Eye (tissue), 1 donor: ENCODE data around the gene BCAT1.
"Not testable (repeated sequence)": the region's sequence is repeated elsewhere in the genome, so short reads cannot be mapped to it uniquely, and the experiment has no call there.

Experiments used
- DNase-seq: peaks from one replicate; pipeline ENCODE4 v3.0.0-alpha.2; 2015

The BCAT1 gene

DNA sequence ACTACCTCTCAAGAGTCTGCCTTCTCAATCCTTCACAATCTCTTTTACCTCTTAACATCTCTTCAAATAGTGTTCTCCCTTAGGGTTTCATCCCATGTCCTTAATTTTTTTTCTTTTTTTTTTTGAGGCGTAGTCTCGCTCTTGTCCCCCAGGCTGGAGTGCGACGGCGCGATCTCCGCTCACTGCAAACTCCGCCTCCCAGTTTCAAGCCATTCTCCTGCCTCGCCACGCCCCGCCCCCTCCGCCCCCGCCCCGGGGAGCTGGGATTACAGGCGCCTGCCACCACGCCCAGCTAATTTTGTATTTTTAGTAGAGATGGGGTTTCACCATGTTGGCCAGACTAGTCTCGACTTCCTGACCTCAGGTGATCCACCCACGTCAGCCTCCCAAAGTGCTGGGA lies 7.0 kb upstream of the BCAT1 start:
- no peak for DNase-seq

DNA sequence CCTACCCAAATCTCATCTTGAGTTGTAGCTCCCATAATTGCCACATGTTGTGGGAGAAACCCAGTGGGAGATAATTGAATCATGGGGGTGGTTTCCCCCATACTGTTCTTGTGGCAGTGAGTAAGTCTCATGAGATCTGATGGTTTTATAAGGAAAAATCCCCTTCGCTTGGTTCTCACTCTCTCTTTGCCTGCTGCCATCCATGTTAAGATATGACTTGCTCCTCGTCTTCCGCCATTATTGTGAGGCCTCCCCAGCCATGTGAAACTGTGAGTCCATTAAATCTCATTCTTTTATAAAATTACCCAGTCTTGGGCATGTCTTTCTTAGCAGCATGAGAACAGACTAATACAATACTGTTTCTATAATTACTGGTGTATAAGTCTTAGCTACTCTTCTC lies 6.5 kb upstream of the BCAT1 start:
- no peak for DNase-seq

DNA sequence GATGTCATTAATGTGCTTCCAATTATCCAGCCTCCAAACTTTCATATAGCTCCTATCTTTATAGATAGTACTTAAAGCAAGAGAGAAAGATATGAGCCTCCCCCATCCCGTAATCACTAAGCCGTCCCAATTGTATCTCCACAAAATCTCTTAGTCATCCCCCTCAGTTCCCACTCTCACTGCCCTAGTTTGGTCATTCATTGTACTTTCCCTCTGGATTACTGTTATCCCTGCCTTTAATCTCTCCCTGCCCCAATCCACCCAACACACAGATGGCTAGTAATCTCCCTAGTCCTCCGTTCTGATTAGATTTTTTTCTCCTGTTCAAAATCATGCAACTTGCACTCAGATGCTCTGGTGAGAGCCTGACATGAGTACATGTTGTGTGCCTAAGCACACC lies 5.4 kb upstream of the BCAT1 start:
- no peak for DNase-seq

DNA sequence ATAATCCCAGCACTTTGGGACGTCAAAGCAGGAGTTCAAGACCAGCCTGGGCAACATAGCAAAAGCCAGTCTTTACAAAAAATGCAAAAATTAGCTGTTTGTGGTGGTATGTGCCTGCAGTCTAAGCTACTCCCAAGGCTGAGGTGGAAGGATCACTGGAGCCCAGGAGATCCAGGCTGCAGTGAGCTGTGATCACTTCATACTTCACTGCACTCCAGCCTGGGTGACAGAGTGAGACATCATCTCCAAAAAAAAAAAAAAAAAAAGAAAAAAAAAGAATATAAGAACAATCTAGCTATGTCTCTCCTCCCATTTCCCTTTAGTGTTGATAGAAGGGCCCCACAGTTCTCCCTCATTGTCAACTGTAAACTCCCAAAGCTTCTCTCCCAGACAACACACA lies 3.5 kb upstream of the BCAT1 start:
- DNase-seq: no peak

DNA sequence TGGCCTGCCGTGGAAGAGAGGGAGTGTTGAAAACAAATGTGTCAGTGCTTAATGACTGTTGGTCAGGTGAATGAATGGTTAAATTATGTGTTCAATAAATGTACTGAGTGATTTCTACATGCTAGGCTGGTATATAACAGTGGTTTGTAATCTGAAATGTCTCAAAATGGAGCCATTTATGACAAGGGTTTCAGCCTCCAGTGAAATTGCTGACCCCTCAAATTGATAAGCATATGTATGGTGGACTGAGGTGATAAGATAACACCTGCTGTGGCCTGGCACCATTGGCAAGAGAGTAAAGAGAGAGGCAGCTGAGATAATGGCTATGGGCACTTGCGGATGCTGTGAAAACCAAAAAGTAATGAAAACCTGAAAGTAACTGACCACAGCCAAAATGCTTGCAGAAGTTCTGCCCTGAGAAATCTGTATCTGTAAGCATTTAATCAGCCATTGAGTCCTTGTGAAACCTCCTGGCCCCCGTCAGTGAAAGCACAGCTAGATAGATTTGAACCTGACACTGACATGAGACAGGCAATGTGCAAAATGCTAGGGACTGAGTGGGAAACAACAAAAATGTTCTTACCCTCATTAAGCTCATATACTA lies 1.4 kb upstream of the BCAT1 start:
- DNase-seq: no peak

DNA sequence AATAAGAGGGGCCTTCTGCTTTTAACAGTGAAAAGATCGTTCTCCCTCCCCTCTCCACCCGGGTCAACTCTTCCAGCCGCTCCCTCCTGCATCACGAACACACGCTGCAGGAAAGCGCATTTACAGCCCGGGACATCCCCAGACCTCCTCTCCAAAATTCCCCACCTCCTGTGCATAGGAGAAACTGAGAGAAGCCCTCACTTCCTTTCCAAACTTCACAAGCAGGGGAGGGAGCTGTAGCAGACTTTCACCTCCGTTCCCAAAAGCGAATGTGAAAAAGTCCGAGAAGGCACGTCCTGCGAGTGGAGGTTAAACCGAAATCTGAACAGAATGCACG lies 513 bp downstream of the BCAT1 start:
- DNase-seq: peak; percentile 84

DNA sequence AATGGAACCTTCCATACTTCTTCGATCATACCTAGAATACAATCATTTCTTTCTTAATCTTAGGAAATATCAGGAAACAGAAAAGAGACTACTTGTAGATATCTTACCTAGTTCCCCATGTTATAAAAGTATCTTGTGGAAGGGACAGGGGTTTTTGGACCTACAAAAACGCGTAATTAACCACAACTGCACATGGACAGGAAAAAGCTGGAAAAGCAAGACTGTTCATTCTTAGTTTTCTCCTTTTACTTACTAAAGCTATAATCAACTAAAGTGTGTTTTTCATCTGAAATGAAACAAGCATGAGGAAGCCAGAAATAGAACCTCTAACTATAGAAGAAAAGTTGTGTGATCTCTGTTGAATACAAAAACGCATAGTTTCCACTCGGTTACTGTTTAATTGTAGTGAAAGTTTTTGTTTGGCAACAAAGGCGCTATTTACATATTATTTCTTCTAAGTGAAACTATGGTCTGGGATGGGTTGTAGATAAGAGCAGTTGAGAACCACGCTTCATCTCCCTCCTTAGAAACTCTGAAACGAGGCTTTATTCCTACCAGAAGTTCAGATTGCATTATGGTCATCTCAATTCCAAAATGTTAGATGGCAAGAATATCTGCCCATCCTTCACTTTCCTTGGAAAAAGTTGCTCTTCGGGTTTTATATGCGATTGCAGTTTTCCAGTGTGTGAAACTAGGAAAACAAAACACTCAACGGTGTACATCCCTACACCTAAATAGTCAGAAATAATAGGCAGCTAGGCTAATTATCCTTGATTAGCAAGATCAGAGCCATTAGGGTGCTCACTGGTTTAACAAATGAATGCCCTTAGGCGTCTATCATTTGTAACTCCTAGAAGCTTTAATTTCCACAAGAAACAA lies 1.1 kb downstream of the BCAT1 start:
- peak; percentile 74 for DNase-seq

DNA sequence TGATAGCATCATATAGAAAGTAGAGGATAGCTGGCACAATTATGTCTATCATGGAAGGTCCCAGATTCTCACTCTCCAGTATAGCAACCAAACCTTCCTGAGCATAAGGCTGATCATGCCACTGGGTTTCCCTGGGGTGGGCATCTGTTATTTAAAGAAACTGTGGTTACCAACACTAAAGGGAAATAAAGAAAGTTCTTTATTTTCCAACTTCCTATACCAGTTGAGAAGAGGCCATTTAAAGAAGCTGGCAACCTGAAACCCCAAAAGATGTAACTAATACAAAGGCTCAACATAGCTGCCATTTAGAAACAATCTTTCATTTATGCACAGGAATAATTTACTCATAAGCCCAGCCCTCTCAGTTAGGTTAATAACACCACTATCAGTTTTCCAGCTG lies 3.1 kb downstream of the BCAT1 start:
- DNase-seq: peak; percentile 9

DNA sequence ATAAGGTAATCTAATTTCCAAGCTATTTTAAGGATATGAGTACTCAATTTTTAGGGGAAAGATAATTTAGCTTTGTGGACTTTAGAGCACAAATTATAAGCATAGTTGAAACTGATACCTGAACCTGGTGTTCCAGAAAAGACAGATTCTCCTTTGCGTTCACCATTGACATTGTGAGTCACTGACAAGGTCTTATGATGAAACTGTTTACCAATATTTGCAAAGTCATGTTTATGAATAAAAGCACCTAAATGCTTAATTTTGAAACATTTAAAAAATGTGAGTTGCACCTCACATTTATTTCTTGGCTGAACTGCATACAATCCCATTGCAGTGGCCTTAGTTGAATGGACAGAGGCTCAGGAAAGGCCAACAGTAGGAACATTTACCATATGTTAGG lies 3.9 kb downstream of the BCAT1 start:
- no peak for DNase-seq

DNA sequence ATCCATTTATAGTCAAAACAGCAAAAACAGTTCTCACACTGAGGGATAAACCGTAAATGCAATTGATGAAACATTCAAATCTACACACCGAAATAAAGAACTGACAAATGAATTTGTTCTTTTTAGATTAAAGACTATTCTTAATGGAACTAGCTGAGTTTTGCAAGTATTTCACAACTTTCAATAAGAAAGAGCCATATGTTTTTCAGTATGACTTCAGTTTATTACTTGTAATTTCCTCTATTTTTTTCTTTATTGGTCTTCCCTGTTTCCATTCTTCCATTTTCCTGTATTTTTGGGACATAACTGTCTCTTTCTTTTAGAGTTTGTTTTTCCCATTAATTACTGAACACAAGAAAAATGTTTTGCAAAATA lies 4.3 kb downstream of the BCAT1 start:
- DNase-seq: no peak

DNA sequence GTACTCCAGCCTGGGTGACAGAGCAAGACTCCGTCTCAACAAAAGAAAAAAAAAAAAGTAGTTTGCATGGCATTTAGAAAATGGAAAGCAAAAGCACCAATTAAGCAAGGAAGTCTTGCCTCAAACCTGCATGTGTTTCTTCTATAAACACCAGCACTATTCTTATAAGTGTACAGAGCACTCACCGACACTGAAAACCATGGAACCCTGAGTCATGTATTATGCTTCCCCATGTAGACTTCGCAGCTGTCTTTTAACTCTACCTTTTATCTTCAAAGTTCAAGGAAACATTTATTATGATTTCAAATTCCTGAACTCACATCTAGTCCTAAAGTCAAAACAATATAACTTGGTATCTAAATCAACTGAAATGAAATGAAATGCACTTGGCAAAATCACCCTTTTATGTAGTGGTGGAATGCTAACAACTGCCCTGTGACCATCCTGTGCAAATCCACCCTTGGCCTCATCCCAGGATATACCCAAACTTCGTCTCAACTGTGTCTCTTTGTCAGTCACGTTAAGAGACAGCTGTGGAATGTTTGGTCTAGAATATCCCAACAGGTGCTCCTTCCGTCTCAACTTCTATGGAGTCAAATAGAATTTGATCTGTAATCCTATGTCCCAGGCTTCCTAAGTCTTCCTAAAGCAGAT lies 4.8 kb downstream of the BCAT1 start:
- peak; percentile 49 for DNase-seq

DNA sequence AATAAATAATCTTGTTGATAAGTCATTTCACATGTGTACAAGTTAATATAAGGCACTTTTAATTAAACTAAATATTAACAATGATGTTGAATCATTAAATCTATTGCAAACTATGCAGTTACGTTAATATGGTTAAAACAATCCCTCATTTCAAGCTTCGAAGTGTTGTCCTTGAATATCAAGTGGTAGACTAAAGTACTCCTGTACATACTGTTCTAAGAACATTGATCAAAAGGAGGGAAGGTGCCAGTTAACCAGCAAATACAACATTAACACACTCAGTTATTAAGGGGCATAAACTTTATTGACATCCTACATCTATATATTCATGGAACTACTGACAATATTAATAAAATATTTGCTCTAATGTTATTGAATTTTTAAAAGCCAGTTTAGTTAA lies 8.7 kb downstream of the BCAT1 start:
- no peak for DNase-seq

DNA sequence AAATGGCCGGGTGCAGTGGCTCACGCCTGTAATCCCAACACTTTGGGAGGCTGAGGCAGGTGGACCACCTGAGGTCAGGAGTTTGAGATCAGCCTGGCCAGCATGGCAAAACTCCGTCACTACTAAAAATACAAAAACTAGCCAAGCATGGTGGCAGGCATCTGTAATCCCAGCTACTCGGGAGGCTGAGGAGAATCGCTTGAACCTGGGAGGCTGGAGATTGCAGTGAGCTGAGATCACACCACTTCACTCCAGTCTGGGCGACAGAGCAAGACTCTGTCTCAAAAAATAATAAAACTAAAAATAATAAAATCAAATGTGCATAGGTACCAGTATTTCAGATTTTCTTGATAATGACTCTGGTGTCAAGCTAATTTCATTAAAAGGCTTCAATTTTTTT lies 9.3 kb downstream of the BCAT1 start:
- DNase-seq: not testable (repeated sequence)

DNA sequence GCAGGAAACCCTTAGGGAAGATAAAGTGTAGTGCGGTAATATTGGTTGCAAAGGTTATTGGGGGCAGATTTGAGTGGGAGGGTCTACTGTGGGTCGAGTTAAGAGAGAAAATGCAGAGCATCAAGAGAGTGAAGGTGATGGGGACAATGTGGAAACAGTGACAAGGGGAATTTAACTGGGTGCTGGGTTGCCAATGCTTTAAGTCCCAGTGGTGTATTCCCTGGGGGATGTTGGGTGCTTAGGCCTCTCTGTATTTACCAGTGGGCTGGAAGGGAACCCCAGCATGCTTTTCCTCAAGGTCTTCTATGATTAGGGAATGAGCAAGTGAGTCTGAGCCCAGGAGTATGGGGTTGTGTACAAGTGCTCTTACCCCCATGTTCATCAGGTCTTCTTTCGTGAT lies 10.6 kb downstream of the BCAT1 start:
- DNase-seq: no peak

DNA sequence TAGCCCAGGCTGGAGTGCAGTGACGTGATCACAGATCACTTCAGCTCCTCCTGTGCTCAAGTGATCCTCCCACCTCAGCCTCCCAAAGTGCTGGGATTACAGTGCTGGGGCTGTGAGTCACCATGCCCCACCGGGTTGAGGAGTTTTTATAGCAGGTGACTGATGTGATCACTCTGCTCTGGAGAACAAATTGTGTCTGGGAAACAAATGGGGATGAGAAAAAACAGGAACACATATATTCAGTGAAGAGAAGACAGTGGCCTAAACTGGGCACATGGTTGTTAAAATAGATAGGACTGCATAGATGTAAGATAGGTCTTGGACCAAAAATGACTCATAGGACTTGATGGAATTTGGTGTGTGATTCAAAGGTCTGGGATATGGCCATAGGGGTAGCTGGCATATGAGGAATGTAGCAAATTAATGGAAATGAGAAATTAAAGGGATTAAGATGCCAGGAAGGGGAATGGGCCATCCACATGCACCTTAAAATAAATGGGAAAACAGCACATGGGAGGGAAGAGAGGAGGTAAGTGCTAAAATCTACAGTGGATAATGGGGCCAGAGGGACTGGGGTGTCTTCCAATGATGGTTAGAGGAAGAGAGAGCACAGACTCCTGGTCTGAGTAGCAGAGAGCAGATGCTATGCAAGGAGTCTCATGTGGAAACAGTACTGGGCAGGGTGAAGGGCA lies 11.2 kb downstream of the BCAT1 start:
- no peak for DNase-seq

DNA sequence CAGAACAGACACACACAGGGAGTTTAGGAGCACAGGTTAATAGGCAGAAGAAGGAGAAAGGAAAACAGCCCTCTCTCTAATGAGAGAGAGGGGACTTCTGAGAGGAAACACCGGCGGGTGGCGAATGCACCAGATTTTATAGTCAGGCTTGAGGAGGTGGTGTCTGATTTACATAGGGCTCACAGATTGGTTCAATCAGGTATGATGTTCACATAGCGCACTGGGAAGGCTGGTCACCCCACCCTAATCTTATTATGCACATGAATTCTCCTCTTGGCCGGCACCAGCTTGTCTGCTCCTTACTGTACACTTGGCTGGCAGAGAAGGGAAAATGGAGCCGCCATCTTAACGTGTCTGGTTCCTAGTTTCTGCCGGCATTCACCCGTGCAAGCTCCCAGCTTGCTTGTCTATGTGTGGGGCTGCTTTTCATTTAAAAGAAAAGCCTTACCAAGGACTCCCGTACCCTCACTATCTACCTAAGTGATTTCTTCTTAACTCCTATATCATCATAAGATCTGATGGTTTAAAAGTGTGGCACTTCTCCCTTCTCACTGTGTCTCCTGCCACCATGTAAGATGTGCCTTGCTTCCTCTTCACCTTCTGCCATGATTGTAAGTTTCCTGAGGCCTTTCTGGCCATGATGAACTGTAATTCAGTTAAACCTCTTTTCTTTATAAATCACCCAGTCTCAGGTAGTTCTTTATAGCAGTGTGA lies 15.1 kb downstream of the BCAT1 start:
- DNase-seq: no peak

DNA sequence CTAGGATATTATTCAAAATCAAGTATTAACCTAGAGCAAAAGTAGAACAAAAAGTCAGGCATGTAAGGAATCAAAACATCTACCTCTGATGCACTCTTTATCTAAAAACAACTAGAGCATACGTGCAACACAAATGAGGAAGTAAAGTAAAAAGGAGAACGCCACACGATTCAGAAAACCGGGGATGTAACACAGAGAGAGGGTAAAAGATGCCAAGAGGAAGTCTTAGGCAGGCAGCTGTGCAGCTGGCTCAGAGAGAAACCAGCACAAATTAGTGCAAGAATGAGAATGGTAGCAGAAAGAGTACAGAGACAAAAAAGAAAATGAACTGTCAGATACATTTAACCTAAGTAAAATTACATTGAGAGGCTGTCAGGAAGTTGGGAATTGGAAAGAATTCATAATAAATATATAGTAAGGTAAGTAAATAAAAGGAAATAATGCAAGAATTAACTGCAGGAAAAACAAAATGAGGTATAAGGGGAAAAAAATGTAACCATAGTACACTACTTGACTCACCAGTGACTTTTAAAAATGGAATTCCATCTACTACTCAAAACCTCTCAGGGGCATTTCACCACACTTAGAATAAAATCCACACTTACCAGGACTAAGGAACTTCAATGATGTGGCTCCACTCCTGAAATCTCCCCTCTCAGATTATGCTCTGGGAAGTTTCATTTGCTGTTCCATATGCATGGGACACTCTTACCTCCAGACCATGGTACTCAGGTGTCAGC lies 17.1 kb downstream of the BCAT1 start:
- DNase-seq: no peak

DNA sequence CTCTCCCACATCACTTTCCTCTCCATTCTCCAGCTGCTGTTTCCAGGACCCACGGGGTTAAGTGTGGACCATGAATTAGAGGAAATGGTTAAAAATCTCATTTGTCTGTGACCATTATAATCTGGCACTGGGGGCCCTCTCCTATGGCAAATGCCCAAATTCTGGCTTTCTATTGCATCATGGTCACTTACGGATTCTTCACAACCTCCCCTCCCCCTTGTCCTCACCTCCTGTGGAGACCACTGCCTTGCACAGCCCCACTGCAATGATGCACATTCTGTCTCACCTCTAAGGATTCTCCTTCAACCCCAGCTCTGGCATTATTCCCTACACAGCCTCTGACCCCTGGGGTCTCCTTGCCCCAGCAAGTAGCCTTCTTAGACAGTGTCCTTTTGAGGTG lies 18.9 kb downstream of the BCAT1 start:
- DNase-seq: no peak

DNA sequence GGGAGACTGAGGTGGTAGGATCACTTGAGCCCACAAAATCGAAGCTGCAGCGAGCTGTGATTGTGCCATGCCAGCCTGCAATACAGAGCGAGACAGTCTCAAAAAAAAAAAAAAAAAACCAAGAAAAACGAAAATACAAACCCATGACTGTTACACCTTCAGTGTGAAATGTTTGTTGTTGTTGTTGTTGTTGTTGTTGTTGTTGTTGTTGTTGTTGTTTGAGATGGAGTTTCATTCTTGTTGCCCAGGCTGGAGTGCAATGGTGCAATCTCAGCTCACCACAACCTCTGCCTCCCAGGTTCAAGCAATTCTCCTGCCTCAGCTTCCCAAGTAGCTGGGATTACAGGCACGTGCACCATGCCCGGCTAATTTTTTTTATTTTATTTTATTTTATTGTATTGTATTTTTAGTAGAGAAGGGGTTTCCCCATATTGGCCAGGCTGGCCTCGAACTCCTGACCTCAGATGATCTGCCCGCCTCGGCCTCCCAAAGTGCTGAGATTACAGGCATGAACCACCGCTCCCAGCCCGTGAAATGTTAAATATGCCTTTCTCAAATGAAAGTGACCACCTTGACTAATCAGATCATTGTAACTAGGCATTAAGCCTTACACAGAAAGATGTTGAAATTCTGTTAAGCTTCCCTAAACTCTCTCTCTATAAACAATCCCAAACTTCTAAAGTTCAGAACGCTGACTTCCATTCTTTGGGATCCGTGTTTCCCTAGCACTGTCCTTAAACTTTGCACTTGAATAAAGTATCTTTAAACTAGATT lies 20.2 kb downstream of the BCAT1 start:
- DNase-seq: not testable (repeated sequence)

DNA sequence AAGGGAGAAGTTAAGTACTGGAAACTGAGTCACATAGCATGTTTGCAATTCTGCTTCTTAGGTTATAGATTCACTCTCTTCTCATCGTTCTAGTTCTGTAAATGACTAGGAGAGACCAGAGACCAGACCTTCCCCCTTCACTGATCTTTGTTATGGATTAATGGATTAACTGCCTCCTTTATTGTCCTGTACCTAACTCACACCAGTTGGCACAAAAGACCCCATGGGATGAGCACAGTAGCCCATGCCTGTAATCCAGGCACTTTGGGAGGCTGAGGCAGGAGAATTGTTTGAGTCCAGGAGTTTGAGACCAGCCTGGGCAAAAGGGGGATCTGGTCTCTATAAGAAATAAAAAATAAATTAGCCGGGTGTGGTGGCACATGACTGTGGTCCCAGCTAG lies 20.8 kb downstream of the BCAT1 start:
- DNase-seq: no peak

DNA sequence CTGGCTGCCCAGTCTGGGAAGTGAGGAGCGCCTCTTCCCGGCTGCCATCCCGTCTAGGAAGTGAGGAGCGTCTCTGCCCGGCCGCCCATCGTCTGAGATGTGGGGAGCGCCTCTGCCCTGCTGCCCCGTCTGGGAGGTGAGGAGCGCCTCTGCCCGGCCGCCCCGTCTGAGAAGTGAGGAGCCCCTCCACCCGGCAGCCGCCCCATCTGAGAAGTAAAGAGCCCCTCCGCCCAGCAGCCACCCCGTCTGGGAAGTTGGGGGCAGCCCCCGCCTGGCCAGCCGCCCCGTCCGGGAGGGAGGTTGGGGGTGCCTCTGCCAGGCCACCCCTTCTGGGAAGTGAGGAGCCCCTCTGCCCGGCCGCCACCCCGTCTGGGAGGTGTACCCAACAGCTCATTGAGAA lies 22.8 kb downstream of the BCAT1 start:
- DNase-seq: not testable (repeated sequence)

DNA sequence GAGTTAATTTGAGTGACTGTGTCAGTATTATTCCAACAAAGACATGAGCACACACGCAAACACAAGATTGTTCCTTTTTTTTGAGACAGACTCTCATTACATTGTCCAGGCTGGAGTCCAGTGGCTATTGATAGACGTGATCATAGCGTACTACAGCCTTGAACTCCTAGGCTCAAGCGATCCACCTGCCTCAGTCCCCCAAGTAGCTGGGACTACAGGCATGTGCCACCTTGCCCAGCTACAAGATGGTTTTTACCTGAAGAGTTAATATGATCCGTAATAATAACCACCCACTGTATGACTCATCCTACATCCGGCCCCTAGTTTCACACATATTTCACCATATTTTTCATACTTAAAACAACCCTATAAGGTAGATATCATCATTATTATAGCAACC lies 26.8 kb downstream of the BCAT1 start:
- no peak for DNase-seq
